NCI-H187 treated with DMSO at 0.1 percent for 48 hours (cell line): ENCODE measurements around the gene ENTPD5.
"Not testable (repeated sequence)": the region's sequence is repeated elsewhere in the genome, so short reads cannot be mapped to it uniquely, and the experiment has no call there.

Source experiments
- DNase-seq: peaks from one replicate; lab custom pipeline; 2025; lab: John Stamatoyannopoulos, UW

The ENTPD5 gene

DNA sequence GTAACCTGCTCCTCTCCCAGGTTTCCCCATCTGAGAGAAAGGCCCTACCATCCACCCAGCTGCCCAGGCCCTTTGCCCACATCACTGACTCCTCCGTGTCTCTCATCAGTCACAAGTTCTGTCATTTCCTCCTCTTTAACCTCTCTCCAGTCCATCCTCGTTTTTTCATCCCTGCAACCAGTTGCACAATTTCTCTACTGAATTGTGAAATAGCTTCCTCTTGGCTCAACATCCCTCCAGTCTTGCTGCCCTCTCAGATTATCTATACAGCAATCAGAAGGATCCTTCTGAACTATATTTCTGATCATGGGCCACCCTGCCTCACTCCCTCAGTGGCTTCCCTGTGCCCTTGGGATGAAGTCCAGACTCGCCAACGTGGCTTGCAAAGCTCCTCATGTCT lies 76.0 kb downstream of the ENTPD5 start:
- no peak for DNase-seq

DNA sequence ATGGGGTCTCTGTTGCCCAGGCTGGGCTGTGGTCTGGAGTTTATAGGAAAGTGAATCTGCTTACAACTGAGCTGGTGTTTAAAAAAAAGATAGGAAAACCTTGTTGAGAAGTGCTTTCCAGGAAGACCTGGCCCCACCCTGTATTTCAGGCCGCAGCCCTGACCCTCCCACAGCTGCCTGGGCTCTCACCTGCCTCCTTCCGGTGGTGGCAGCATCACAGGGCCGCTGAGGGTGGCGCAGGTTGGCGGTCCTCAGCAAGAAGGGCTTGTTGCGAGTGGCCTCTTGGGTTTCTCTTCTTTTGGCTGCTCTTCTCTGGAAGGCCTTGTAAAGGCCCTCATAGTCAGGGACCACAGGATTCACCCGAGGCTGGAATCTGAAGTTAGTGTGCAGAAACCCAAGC lies 76.9 kb downstream of the ENTPD5 start:
- no peak for DNase-seq

DNA sequence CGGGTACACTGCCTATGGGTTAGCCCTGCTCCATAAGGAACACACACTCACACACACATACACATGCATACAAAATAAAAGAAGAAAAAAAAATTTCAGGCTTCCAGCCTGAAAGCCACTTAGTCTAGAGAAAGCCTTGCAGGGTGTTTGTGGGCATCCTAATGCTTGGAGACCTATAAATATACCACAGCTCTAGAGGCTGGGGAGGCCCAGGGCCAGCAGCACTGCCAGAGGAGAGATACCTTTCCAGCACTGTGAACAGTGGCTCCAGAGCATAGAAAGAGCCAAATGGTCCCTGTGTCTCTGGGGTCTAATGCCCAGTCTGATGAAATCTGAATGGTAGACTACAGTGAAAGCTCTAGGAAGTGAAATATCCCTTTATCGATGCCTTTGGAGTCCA lies 82.1 kb downstream of the ENTPD5 start:
- no peak for DNase-seq

DNA sequence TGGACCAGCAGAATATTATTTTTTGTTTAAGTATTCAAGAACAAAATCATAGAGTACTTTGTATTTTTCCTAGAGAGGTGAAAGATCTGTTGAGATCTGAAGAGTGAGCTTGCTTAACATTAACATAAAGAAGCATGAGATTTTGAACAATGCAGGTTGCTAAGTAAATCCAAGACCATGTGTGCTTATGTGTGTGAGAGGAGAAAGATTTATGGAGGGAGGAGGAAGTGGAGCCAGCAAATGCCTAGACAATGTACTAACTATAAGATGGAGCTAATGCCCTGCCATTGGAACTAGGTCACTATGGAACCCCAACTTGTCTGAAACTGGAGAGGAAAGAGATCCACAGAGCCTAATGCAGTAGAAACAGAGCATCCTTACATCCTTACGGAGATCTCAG lies 82.5 kb downstream of the ENTPD5 start:
- DNase-seq: no peak

DNA sequence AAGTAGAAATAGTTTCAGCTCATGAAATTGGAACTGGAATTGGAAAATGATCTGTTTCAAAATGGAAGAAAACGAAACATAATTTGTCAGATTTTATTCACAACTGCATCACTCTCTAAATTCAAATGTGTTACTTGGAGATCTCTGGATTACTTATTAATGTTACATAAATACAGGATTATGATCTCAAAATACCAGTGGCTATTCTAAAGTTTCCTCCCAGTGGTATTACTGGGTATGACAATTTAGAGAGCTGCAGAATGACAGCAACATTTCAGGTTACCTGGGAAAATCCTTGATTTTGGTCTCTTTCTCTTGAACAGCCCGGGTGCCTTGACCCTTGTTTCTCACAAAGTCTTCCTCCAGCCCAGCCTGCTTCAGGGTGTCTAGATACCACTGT lies 83.4 kb downstream of the ENTPD5 start:
- no peak for DNase-seq

DNA sequence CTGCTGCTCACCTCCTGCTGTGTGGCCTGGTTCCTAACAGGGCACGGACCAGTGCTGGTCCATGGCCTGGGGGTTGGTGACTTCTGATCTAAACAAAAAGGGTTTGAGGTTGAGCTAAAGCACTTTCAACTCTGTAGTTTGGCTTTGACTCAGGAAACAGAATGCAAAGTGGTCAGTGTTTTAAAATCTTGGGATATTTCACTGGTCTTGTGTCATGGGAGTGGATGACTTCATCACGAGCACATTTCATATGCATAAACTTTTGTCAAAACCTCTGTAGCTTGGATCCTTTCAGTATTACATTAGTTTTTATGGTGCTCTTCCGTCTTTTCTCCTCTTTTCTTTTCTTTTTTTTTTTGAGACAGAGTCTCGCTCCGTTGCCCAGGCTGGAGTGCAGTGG lies 94.8 kb downstream of the ENTPD5 start:
- no peak for DNase-seq

DNA sequence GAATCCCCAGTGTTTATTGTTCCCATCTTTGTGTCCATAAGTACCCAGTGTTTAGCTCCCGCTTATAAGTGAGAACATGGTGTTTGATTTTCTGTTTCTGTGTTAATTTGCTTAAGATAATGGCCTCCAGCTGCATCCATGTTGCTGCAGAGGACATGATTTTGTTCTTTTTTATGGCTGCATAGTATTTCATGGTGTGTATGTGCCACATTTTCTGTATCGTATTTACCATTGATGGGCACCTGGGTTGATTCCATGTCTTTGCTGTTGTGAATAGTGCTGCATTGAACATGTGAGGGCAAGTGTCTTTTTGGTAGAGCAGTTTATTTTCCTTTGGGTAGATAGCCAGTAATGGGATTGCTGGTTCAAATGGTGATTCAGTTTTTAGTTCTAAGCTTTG lies 99.6 kb downstream of the ENTPD5 start:
- not testable (repeated sequence) for DNase-seq

DNA sequence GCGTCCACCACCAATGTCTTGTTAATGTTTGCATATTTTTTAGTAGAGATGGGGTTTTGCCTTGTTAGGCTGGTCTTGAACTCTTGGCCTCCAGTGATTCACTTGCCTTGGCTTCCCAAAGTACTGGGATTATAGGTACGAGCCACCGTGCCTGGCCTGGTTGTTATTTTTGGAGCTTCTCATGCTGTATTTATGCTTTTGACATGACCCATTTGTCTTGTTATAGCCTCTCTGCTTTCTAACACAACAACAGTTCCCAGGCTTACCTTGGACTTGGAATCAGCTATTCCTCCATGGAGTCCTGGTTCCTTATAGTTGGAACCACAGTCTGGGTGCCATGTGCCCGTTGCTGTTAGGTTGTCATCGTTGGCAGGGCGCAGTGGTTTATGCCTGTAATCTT lies 102.8 kb downstream of the ENTPD5 start:
- no peak for DNase-seq

DNA sequence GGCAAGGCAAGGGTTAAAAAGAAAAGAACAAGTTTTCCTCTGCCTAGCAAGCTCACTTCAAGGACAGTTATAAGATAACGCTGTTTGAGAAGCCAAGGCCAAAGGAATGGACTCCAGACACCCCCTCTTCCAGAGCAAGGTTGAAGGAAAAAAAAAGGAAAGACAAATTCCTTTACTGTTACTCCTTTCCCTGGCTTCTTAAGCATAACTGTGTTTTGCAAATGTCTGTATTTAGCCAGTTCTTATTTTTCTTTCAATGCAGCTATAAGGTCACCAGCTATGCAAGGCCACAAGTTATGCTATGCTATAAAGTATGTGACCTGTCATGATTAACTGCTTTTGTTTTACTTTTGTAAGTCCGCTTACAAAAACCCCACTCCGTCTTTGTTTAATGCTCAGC lies 105.8 kb downstream of the ENTPD5 start:
- no peak for DNase-seq

DNA sequence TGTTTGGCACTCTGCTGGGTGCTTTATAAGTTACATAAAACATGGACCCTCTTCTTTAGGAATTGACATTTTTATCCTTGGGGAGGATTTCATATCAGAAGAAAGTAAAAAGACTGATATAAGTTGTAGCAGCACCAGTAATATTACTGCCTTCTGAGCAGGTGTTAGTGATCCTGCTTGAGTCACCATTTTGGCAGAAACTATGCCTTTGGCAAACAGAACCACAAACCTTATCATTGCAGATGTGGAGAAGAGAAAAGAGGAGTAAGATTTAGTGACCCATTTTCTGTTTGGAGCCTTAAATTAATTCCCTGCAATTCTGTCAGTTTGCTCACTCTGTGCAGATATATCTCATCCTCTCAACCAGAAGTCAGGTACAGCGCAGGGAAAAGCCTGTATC lies 109.4 kb downstream of the ENTPD5 start:
- DNase-seq: no peak
